ENCODE results near the gene NDUFB5.

Gene NDUFB5

DNA sequence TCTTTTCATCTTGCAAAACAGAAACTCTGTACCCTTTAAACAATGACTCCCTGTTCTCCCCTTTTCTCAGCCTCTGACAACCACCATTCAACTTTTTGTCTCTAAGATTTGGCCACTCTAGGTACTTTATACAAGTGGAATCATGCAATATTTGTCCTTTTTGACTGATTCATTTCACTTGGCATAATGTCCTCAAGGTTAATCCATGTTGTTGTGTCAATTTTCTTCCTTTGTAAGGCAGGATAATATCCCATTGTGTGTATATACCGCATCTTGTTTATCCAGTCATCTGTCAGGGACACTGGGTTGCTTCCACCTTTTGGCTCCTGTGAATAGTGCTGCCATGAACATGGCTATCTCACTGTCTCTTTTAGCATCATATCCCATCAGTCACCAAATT is 58.5 kb downstream of the NDUFB5 start:
- no peak for DNase-seq (ENCODE audit: low spot score)
- TF ChIP-seq CTCF (IDR thresholded peaks at IDR 0.05; ENCODE audit: extremely low read depth, insufficient read depth, missing control alignments): no peak
- in situ Hi-C loops (cut with MboI; ENCODE audit: low pct_unique_long_range_greater_than_20kb, low sequenced_read_pairs, unreplicated experiment): no loop called here

DNA sequence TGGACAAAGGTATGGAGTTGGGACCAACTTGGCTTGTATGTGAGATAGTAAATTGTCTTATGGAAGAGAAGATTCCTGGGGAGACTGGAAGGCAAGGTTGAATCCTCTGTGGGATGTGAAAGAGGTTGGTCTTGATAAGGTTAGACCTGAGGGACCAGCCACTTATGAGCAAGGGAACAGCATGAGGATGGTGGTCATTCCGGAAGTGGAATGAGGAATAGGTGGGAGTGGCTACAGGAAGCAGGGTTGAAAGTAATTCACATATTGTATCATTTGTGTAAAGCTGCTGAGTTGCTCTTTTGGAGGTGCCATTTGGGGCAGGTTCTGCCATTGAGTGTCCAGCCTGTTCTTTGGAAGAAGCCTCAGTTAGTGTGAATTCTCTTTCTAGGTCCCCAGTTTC is 61.4 kb downstream of the NDUFB5 start:
- no peak for DNase-seq (ENCODE audit: low spot score)
- in situ Hi-C loops (cut with MboI; ENCODE audit: low pct_unique_long_range_greater_than_20kb, low sequenced_read_pairs, unreplicated experiment): no loop called here
- no peak for TF ChIP-seq CTCF (IDR thresholded peaks at IDR 0.05; ENCODE audit: extremely low read depth, insufficient read depth, missing control alignments)

- no peak for TF ChIP-seq CTCF (IDR thresholded peaks at IDR 0.05; ENCODE audit: extremely low read depth, insufficient read depth, missing control alignments)
- in situ Hi-C loops (cut with MboI; ENCODE audit: low pct_unique_long_range_greater_than_20kb, low sequenced_read_pairs, unreplicated experiment): no loop called here
- DNase-seq (ENCODE audit: low spot score): no peak
Measured at GRCh38 chr3:179666436-179667035, 61.9 kb downstream of the NDUFB5 start.

DNA sequence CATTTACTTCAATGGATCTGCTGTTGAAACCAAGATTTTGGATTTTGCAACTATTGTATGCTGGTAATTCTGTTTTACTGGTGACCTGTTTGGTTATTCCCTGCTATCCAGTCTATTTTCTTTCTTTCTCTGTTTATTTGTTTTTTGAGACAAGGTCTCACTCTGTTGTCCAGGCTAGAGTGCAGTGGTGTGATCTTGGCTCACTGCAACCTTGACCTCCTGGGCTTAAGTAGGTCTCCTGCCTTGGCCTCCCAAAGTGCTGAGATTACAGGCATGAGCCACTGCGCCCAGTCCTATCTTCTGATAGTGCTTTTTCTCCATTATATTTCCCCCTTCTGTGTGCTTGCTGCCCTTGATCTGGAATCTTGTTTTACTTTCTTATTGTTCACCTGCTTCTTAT is 63.8 kb downstream of the NDUFB5 start:
- no peak for DNase-seq (ENCODE audit: low spot score)
- in situ Hi-C loops (cut with MboI; ENCODE audit: low pct_unique_long_range_greater_than_20kb, low sequenced_read_pairs, unreplicated experiment): no loop called here
- no peak for TF ChIP-seq CTCF (IDR thresholded peaks at IDR 0.05; ENCODE audit: extremely low read depth, insufficient read depth, missing control alignments)

GRCh38 chr3:179670311-179670710 is 65.7 kb downstream of the NDUFB5 start:
- no peak for DNase-seq (ENCODE audit: low spot score)
- no peak for TF ChIP-seq CTCF (IDR thresholded peaks at IDR 0.05; ENCODE audit: extremely low read depth, insufficient read depth, missing control alignments)
- in situ Hi-C loops (cut with MboI; ENCODE audit: low pct_unique_long_range_greater_than_20kb, low sequenced_read_pairs, unreplicated experiment): no loop called here

GRCh38 chr3:179671309-179671708 is 66.7 kb downstream of the NDUFB5 start:
- in situ Hi-C loops (cut with MboI; ENCODE audit: low pct_unique_long_range_greater_than_20kb, low sequenced_read_pairs, unreplicated experiment): no loop called here
- no peak for TF ChIP-seq CTCF (IDR thresholded peaks at IDR 0.05; ENCODE audit: extremely low read depth, insufficient read depth, missing control alignments)
- DNase-seq (ENCODE audit: low spot score): no peak

Data from GM13977 (cell line).